Measurements from ENCODE around the gene MINDY4B.

- no peak for TF ChIP-seq CTCF (IDR thresholded peaks at IDR 0.05)
- TF ChIP-seq EP300 (IDR thresholded peaks at IDR 0.05) = no peak
- no peak for TF ChIP-seq POLR2A (IDR thresholded peaks at IDR 0.05)
These were observed 3.4 kb downstream of the MINDY4B start for GRCh38 chr3:150901793-150902192.

Measured in tibial nerve (tissue), 4 donors.